Measurements from ENCODE around the gene CABP4.

GRCh38 chr11:67463680-67464410, 8.7 kb downstream of the CABP4 start:
- no peak for TF ChIP-seq EZH2 (IDR thresholded peaks at IDR 0.05; ENCODE audit: borderline replicate concordance, low read length)
- TF ChIP-seq, protein P1, sequence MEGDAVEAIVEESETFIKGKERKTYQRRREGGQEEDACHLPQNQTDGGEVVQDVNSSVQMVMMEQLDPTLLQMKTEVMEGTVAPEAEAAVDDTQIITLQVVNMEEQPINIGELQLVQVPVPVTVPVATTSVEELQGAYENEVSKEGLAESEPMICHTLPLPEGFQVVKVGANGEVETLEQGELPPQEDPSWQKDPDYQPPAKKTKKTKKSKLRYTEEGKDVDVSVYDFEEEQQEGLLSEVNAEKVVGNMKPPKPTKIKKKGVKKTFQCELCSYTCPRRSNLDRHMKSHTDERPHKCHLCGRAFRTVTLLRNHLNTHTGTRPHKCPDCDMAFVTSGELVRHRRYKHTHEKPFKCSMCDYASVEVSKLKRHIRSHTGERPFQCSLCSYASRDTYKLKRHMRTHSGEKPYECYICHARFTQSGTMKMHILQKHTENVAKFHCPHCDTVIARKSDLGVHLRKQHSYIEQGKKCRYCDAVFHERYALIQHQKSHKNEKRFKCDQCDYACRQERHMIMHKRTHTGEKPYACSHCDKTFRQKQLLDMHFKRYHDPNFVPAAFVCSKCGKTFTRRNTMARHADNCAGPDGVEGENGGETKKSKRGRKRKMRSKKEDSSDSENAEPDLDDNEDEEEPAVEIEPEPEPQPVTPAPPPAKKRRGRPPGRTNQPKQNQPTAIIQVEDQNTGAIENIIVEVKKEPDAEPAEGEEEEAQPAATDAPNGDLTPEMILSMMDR (IDR thresholded peaks at IDR 0.05; ENCODE audit: low read length): no peak
